Gastrocnemius medialis (tissue), 4 donors: ENCODE measurements around the gene PARD3.

Source experiments
- CTCF ChIP-seq, 5 experiments: fragments of 450-650 bp in 3 of 5; fragments of 200-600 bp in 2 of 5; sonication (generic) in 2 of 5; IDR thresholded peaks in 4 of 5; conservative IDR thresholded peaks in 1 of 5; 1 replicate in 4 of 5; 2 replicates in 1 of 5; pipeline ENCODE4 v1.5.1; 2016 to 2019; ENCODE audit warnings: antibody characterized with exemption in 5 of 5, mild to moderate bottlenecking in 3 of 5, moderate library complexity in 3 of 5
- POLR2A ChIP-seq, 2 donors: fragments of 450-650 bp; IDR thresholded peaks; one replicate each; pipeline ENCODE4 v1.6.1; 2017; ENCODE audit warnings: antibody characterized with exemption in 2 of 2, mild to moderate bottlenecking in 2 of 2, moderate library complexity in 2 of 2

DNA sequence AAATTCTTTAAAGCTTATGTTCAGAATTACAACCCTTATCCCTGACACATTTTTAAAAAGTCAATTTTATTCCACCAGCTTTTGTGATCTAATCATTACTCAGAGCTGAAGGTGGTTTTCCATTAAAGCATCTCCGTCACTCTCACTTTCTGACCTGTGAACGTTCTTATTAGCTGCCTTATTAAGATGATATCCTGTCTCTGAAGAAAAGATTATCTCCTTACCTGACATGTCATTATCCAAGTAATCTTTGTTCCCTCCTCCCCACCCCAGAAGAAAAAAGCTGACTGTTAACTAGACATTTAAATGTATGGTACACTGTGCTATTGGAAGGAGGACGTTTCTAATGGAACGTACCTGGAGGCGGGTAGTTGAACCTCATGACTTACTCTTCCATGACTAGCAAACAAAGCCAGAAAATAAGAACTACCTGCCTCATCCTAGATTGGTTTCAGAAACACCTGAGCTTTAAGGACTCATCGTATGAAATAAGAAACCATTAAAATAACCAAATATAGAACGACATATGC lies 708.7 kb downstream of the PARD3 start:
- TF ChIP-seq CTCF (IDR thresholded peaks at IDR 0.05 in 4 of 5, conservative IDR thresholded peaks at IDR 0.05 in 1 of 5) (no peak), POLR2A (IDR thresholded peaks at IDR 0.05) (no peak)
